Progenitor cell of endocrine pancreas (in vitro differentiated cells): ENCODE results near the gene RGS7BP. TPM values are rescaled to one million over a fixed set of nuclear protein-coding genes. Genes with fewer than 3 reads are reported as not detected.

Source experiments
- DNase-seq: peaks from one replicate; pipeline ENCODE4 v3.0.0; 2021; ENCODE audit warnings: low spot score; ENCODE audit not compliant: unreplicated experiment
- H3K27ac Mint-ChIP-seq: 2 replicates; pipeline ENCODE4 v1.8.0; 2021; ENCODE audit warnings: mild to moderate bottlenecking, moderate library complexity, mixed read lengths
- H3K27me3 Mint-ChIP-seq: 2 replicates; pipeline ENCODE4 v1.8.0; 2021; ENCODE audit warnings: mixed read lengths
- H3K36me3 Mint-ChIP-seq: 2 replicates; pipeline ENCODE4 v1.8.0; 2022; ENCODE audit warnings: mixed read lengths; ENCODE audit not compliant: insufficient read depth
- H3K4me1 Mint-ChIP-seq: 2 replicates; pipeline ENCODE4 v1.8.0; 2021; ENCODE audit warnings: low read depth, mixed read lengths
- H3K4me3 Mint-ChIP-seq: 2 replicates; pipeline ENCODE4 v1.8.0; 2021; ENCODE audit warnings: low read depth, mild to moderate bottlenecking, moderate library complexity, mixed read lengths
- H3K9me3 Mint-ChIP-seq: 2 replicates; pipeline ENCODE4 v1.8.0; 2021; ENCODE audit warnings: low read depth, mixed read lengths
- CTCF ChIP-seq: fragments of 200-600 bp; sonication (generic); IDR thresholded peaks from one replicate; pipeline ENCODE4 v1.5.0; 2021; ENCODE audit warnings: antibody characterized with exemption, mild to moderate bottlenecking; ENCODE audit not compliant: unreplicated experiment
- total RNA-seq: library from RNA; stranded (reverse); gene quantifications from 2 replicates; pipeline ENCODE4 v1.2.1, GENCODE V29; 2021

RGS7BP gene
- total RNA-seq, 1 donor from 2014 or later: 0.14 TPM

- Mint-ChIP-seq H3K27ac (no peak overlapping the region), H3K27me3 (no peaks in the 10 kb centered on the region), H3K36me3 (no peaks in the 10 kb centered on the region), H3K9me3 (no peaks in the 10 kb centered on the region), H3K4me1 (no peaks in the 10 kb centered on the region), H3K4me3 (no peak overlapping the region)
- no peak for TF ChIP-seq CTCF
- DNase-seq: no peak
These were observed 13.0 kb downstream of the RGS7BP start for GRCh38 chr5:64518793-64519192.

- no peaks in the 10 kb centered on the region for H3K36me3 Mint-ChIP-seq
- H3K4me3 Mint-ChIP-seq: no peak overlapping the region
- no peak overlapping the region for H3K27ac Mint-ChIP-seq
- no peak for DNase-seq
- H3K9me3 Mint-ChIP-seq: no peaks in the 10 kb centered on the region
- TF ChIP-seq CTCF: no peak
- no peaks in the 10 kb centered on the region for H3K27me3 Mint-ChIP-seq
- no peaks in the 10 kb centered on the region for H3K4me1 Mint-ChIP-seq
These were observed 13.4 kb downstream of the RGS7BP start for GRCh38 chr5:64519263-64519662.

GRCh38 chr5:64526734-64527439 lies 21.1 kb downstream of the RGS7BP start:
- no peak for DNase-seq
- no peak overlapping the region for H3K4me3 Mint-ChIP-seq
- no peaks in the 10 kb centered on the region for H3K36me3 Mint-ChIP-seq
- H3K27ac Mint-ChIP-seq: no peak overlapping the region
- no peaks in the 10 kb centered on the region for H3K9me3 Mint-ChIP-seq
- no peak for TF ChIP-seq CTCF
- peaks cover 2% of the 10 kb centered on the region for H3K4me1 Mint-ChIP-seq
- H3K27me3 Mint-ChIP-seq: no peaks in the 10 kb centered on the region

- DNase-seq: no peak
- no peak overlapping the region for H3K27ac Mint-ChIP-seq
- no peaks in the 10 kb centered on the region for H3K27me3 Mint-ChIP-seq
- peaks cover 5% of the 10 kb centered on the region for H3K4me1 Mint-ChIP-seq
- H3K9me3 Mint-ChIP-seq: no peaks in the 10 kb centered on the region
- TF ChIP-seq CTCF: no peak
- no peak overlapping the region for H3K4me3 Mint-ChIP-seq
- no peaks in the 10 kb centered on the region for H3K36me3 Mint-ChIP-seq
These were observed 24.3 kb downstream of the RGS7BP start for GRCh38 chr5:64530076-64530475.

- H3K4me3 Mint-ChIP-seq: no peak overlapping the region
- no peaks in the 10 kb centered on the region for H3K36me3 Mint-ChIP-seq
- H3K4me1 Mint-ChIP-seq: peaks cover 5% of the 10 kb centered on the region
- DNase-seq: no peak
- H3K27ac Mint-ChIP-seq: peak overlapping the region; percentile 53
- no peak for TF ChIP-seq CTCF
- no peaks in the 10 kb centered on the region for H3K9me3 Mint-ChIP-seq
- no peaks in the 10 kb centered on the region for H3K27me3 Mint-ChIP-seq
These were observed 26.4 kb downstream of the RGS7BP start for GRCh38 chr5:64532212-64532611.
